Activated T-helper 1 cell treated with anti-CD3 and anti-CD28 coated beads, Interleukin-2, amount 50 U/mL, for 16 hours (primary cell): Measurements from ENCODE around the gene FOXB1.

ENCODE experiments used
- DNase-seq, 2 donors: peaks; one replicate each; pipeline ENCODE4 v3.0.0-alpha.2; 2020; ENCODE audit warnings: low read depth in 1 of 2, low spot score in 1 of 2

The FOXB1 gene

DNA sequence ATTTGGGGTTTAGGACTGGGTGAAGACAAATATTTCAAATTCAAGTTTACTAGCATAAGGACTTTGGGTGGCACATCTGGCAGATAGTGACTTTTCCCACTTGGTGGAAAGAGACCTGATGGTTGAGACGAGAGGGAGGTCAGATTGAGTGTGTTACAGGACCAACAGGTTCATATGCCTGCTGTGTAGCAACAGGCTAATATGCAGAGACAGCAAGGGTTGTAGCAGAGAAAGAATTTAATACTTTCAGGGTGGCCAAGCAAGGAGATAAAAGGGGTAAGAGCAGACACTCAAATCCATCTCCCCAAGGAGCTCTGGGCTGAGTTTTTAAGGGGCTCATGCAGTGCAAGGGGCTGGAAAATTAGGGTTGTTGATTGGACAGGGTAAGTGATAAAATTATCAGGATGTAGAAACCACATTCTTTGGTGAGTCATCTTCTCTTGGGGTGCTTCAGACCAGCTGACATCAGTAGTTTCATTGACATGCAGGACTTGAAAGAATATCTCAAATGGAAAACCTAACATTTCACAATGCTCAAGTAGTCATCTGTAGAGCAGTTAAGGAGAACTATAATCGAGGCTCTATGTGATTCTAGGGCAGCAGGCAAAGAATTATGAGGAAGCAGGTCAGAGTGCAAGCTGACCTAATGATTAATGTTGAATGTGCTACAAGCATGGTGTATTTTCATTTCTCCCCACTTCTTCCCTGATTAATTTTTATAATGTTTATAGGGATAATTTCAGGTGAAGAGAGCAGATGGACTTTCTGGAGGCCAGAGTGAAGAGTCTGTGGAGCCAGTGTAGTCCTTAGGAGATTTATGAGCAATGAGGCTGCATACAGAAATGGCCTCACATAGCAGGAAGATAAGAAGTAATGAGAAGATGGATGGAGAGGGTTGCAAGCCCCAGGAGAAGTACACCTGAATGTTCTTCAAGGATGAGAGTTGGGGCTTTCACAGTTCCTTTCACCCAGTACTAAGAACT, 13.7 kb downstream of the FOXB1 start:
- DNase-seq = no peak

DNA sequence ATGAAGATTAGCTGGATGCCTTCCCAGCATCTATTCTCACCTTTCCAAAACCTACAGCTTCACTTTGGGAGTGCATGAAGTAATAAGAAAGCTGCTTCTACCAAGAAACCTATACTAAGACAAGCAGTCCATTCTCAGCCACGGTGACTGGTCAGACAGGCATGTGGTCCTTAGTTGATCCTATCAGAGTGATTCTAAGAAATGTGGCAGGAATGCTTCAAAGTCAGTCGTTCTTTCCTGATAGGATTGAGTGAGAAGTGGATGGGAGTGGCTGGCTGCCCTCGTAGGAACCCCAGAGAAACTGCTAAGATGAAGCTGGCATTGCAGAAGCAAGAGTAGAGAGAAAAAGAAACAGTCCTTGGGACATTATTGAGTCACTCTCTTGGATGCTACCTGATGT, 16.6 kb downstream of the FOXB1 start:
- DNase-seq = no peak

DNA sequence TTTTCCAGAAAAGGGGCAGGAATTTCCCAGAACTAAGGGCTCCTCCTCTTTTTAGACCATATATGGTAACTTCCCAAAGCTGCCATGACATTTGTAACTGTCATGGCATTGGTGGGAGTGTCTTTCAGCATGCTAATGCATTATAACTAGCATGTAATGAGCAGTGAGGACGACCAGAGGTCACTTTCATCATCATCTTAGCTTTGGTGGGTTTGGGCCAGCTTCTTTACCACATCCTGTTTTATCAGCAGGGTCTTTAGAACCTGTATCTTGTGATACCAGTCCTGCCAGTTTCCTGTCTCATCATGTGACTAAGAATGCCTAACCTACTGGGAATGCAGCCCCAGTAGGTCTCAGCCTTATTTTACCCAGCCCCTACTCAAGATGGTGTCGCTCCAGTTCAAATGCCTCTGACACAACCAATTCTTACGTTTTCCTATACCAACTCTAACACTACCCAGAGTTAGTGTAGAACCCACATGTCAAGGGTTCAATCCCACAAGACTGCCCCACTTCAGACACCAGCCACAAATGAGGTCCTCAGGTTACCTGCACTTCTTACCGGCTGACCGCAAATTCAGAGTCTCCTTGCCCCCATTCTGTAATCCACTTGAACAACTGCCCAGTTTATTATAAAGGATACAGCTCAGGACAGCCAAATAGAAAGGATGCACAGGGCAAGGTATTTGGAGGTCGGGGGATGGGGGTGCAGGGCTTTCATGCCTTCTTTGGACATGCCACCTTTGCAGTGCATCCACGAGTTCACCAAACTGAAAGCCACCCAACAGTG, 17.7 kb downstream of the FOXB1 start:
- DNase-seq = no peak

DNA sequence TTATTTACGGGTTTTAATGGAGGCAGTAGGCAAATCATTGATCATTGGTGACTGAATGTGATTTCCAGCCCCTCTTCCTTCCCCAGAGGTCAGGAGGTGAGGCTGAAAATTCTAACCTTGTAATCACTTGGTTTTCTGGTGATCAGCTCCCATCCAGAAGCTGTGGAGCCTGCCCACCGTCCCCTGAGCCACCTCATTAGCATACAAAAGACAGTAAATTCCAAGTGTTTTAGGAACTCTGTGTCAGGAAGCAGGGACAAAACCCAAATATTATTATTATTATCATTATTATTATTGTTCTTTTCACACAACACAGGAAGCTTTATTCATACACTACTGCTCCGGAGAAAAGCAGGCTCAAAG, 18.2 kb downstream of the FOXB1 start:
- no peak for DNase-seq

DNA sequence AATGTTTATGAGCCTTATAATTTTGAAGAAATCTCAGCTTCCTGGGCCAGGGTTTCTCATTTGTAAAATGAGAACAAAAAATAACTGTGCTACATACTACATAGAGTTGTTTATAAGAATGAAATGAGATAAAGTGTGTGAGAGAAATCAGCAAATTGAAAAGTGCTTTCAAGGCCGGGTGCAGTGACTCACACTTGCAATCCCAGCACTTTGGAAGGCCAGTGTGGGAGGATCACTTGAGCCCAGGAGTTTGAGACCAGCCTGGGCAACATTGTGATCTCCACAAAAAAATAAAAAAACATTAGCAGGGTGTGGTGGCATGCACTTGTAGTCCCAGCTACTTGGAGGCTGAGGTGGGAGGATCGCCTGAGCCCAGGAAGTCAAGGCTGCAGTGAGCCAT, 22.4 kb downstream of the FOXB1 start:
- DNase-seq = no peak

DNA sequence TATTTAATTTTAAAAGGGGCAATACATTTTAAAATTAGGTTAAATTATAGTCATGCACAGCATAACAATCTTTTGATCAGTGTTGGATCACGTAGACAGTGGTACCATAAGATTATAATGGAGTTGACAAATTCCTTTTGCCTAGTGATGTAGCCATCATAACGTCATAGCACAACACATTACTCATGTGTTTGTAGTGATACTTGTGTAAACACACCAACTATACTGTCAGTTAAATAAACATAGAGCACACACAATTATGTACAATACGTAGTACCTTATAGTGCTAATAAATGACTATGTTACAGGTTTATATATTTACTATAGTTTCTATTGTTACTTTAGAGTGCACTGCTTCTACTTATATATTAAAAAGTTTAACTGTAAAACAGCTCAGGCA, 31.2 kb downstream of the FOXB1 start:
- no peak for DNase-seq

DNA sequence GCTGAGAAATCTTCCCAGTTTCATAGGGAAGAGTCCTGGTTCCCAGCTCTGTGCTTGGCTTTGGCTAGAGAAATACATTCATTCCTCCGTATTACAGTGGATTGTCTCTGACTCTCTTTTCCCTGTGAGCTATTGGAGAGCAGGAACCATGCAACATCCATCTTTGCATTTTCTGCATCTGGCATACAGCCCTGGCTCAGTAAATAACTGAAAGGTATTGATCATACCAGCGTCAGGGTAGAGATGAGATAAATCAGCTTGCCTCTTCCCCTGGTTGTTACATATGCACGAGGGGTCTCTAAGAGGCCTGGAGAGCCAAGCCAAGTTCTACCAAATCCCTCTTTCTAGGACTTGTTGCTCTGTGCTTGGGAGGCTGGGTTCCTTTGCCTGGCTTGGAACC, 35.2 kb downstream of the FOXB1 start:
- DNase-seq = no peak

DNA sequence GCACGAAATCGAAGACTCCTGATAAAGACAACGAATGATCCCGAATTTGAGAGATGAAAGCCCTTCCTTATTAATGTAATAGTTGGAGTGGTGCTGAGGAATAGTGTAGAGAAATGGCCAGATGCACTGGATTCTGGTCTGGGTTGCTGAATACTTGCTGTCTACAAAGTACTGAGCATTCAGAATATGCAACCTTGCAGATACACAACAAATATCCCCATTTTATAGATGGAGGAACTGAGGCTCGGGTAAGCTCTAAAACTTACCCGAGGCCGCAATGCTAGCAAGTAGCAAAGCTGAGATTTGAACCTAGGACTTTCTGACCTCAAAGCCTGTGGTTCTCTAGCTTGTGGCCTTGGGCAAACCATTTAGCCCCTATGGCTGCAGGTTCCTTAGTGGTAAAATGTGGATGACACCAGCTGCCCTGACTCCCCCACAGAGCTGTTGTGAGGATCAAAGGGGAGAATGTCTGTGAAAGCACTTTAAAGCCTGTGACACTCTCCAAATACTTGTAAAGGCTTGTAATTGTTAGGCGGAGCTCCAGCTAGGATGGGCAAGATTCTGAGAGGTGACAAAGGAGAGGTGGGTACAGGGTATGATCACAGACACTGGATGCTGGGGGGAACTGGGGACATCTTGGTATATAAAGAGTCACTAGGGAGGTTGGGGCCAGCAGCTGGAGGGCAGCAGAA, 39.8 kb downstream of the FOXB1 start:
- DNase-seq = no peak

DNA sequence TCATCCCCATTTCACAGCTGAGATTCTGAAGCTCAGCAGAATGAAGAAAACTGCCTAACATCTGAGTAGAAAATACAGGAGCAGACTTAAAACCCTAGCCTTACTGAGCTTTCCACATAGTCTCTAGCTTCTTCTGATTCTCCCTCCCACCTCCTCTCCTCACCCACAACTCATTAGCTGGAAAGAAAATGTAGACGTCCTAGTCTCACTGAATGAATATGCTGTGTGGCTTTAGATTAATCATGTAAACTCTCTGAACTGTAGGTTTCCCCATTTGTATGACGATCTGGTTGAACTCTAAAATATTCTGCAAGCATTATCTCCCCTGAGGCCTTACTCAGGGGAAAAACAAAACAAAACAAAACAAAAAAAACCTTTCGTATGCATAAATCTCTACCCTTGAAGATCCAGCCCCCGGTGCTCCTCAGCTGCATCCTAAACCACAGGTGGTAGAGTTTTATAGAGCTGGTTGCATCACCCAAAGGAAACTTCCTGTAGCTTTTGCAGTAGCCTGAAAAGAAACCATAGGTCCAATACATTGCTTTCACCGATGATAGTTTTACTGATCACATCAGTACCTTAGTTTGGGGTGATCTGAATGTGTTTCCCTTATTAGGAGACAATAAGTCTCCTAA, 40.6 kb downstream of the FOXB1 start:
- DNase-seq = no peak

DNA sequence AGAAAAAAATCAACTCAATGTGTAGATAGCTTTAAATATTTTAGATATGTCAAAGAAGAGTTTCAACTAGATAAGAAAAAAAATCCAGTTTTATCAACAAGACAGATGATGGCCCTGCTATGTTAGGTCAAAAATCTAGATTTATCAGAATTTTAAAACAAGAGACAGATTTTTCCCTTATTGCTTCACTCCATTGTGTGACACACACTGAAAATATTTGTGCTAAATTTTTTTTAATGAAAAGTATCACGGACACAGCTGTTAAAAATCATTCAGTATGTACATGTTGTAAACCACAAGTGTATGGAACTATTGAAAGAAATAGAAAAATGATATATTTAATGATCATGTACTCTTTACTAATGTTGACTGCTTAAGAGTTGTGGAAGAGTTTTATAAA, 43.6 kb downstream of the FOXB1 start:
- DNase-seq = no peak

DNA sequence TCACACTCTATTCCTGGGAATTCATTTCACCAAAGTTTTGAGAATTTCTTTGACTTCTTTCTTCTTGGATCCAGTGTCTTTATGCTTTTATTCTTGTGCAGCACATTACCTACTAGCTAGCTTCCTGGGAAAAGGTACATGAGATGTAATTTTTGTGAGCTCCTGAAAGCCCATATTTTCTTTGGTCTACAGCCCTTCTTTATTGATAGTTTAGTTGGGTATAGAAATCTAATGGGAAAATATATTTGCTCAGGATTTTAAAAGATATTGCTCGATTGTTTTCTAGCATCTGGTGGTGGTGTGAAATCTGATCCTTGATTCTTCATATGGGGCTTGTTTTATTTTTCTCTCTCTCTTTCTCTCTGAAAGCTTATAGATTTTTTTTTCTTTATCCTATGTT, 45.8 kb downstream of the FOXB1 start:
- DNase-seq = no peak

DNA sequence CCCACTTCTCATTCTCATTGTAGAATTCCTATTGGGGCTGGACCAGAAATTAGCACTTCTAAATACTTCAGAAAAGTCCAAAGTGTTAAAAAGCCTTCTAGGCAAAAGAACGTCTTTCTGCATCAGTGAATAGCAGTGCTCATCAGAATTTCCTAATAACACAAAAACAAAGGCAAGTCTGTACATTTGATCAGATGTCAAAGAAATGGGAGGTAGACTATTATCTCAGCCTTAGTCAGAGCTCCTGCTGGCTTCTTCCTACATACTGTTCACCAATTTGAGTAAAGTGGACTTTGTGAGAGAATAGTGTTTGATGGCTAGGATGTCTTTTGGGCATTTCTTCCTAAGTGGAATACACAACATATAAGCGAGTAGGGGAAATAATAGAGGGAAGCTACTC, 48.7 kb downstream of the FOXB1 start:
- no peak for DNase-seq

DNA sequence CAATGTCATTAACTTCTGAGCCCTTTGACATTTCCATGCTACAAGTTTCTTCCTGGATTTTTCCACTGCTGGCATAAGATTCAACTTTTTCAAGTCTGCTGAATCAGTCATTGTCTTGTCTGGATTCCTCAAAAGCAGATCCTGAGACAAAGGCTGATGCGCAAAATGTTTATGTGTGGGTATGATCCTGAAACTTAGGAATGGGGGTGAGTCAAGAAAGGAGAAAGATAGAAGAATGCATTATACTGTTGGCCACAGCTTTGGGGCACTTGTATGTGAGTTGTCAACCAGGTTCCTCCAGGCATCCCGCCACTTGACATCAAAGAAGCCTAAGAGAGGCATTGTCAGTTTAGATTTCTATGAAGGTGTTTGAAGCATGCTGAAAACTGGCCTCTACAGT, 50.4 kb downstream of the FOXB1 start:
- no peak for DNase-seq
